Fibroblast of villous mesenchyme (primary cell): ENCODE results near the gene RUSC2. TPM values are rescaled to one million over a fixed set of nuclear protein-coding genes. Genes with fewer than 3 reads are reported as not detected.
A peak's percentile ranks its signal among the peaks of the same experiment; 100 is the strongest.

ENCODE experiments used
- DNase-seq: peaks from one replicate; pipeline ENCODE4 v3.0.0-alpha.2; 2010; ENCODE audit warnings: low read depth
- H3K4me3 ChIP-seq: 2 replicates; pipeline ENCODE4 v1.5.1; 2011; ENCODE audit warnings: low read depth, mild to moderate bottlenecking, low read length
- total RNA-seq: library from RNA; depleted of rRNA; stranded (reverse); fragments of >200 nt; gene quantifications from 2 replicates; pipeline ENCODE4 v1.2.3, GENCODE V29; 2012
- TF ChIP-seq, protein P1 (sequence below): IDR thresholded peaks from 2 replicates; pipeline ENCODE4 v1.5.1; 2012; ENCODE audit warnings: low read depth, mild to moderate bottlenecking, low read length; ENCODE audit not compliant: insufficient read depth

The RUSC2 gene
- total RNA-seq, 1 donor, result 33.2 TPM

- H3K4me3 ChIP-seq, result no peak overlapping the region
- peak; percentile 74 for DNase-seq
- TF ChIP-seq, protein P1, sequence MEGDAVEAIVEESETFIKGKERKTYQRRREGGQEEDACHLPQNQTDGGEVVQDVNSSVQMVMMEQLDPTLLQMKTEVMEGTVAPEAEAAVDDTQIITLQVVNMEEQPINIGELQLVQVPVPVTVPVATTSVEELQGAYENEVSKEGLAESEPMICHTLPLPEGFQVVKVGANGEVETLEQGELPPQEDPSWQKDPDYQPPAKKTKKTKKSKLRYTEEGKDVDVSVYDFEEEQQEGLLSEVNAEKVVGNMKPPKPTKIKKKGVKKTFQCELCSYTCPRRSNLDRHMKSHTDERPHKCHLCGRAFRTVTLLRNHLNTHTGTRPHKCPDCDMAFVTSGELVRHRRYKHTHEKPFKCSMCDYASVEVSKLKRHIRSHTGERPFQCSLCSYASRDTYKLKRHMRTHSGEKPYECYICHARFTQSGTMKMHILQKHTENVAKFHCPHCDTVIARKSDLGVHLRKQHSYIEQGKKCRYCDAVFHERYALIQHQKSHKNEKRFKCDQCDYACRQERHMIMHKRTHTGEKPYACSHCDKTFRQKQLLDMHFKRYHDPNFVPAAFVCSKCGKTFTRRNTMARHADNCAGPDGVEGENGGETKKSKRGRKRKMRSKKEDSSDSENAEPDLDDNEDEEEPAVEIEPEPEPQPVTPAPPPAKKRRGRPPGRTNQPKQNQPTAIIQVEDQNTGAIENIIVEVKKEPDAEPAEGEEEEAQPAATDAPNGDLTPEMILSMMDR, result peak; percentile 88
Measured at GRCh38 chr9:35481347-35481975, 8.4 kb upstream of the RUSC2 start.

- no peak overlapping the region for H3K4me3 ChIP-seq
- DNase-seq, result no peak
- TF ChIP-seq, protein P1, result no peak
Measured at GRCh38 chr9:35482071-35482470, 7.8 kb upstream of the RUSC2 start.

GRCh38 chr9:35484406-35484805 is 5.5 kb upstream of the RUSC2 start:
- TF ChIP-seq, protein P1, result no peak
- no peak for DNase-seq
- H3K4me3 ChIP-seq, result no peak overlapping the region

DNA sequence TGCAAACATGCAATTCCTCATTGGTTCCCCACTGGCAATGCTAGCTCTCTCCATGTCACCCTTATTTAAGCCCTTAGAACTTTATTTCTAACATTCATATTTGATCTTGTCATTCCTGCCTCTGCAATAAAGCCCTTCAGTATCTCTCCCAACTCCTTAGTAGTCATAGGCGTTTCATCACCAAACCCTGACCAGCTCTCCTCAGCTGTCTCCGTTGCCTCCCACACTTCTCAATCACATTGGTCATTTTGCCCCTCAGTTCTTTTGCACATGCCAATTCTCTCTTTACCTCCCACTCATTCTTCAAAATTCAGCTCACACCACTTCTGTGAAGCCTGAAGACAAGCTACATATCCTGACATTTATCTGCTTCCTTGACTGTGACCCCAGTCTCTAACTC is 2.8 kb upstream of the RUSC2 start:
- H3K4me3 ChIP-seq, result no peak overlapping the region
- DNase-seq, result no peak
- TF ChIP-seq, protein P1, result no peak

- H3K4me3 ChIP-seq, result no peak overlapping the region
- TF ChIP-seq, protein P1, result no peak
- DNase-seq, result no peak
Measured at GRCh38 chr9:35488021-35488420, 1.9 kb upstream of the RUSC2 start.

GRCh38 chr9:35488566-35489312 is 1.2 kb upstream of the RUSC2 start:
- no peak for DNase-seq
- peak overlapping the region; percentile 95 for H3K4me3 ChIP-seq
- TF ChIP-seq, protein P1, result no peak
